H1 (cell line): ENCODE results near the gene TSC1. TPM values are rescaled to one million over a fixed set of nuclear protein-coding genes. Genes with fewer than 3 reads are reported as not detected.
"Not testable (repeated sequence)": the region's sequence is repeated elsewhere in the genome, so short reads cannot be mapped to it uniquely, and the experiment has no call there.

Experiments
- CTCF ChIA-PET: fragments of 300-600 bp; sonication (Branson Sonifier 250); formaldehyde crosslinking; loops from one replicate; lab custom pipeline; 2021; ENCODE audit not compliant: partially characterized antibody; lab: Charles Lee
- POLR2A ChIA-PET: fragments of 300-600 bp; sonication (Branson Sonifier 250); formaldehyde crosslinking; loops from one replicate; lab custom pipeline; 2021; ENCODE audit warnings: inconsistent platforms; ENCODE audit not compliant: partially characterized antibody; lab: Charles Lee
- DNase-seq, 2 experiments: peaks; one replicate each; pipeline versions ENCODE4 v3.0.0 to v3.0.0-alpha.2; 2010 to 2022; ENCODE audit warnings: low spot score in 2 of 2, low read depth in 1 of 2, mixed read lengths in 1 of 2
- FAIRE-seq: peaks from 2 replicates; lab custom pipeline; 2011; peaks lifted over from hg19 to GRCh38; lab: Jason Lieb, UNC
- H2AFZ ChIP-seq: 2 replicates; pipeline ENCODE4 v1.8.1; 2012; ENCODE audit warnings: low read length, inconsistent platforms
- H2AK5ac ChIP-seq: 2 replicates; pipeline ENCODE4 v1.6.1; 2013; ENCODE audit warnings: low read depth, low read length
- H2BK120ac ChIP-seq: replicated peaks from 2 replicates; pipeline ENCODE3; 2013; ENCODE audit warnings: low read depth, low read length, inconsistent platforms
- H2BK12ac ChIP-seq: 2 replicates; pipeline ENCODE4 v1.6.1; 2013; ENCODE audit warnings: low read depth, low read length
- H2BK15ac ChIP-seq: 2 replicates; pipeline ENCODE4 v1.6.1; 2013; ENCODE audit warnings: low read length
- H2BK20ac ChIP-seq: 2 replicates; pipeline ENCODE4 v1.6.1; 2013; ENCODE audit warnings: low read length
- H2BK5ac ChIP-seq: 2 replicates; pipeline ENCODE4 v1.6.1; 2013; ENCODE audit warnings: low read depth, low read length
- H3K14ac ChIP-seq: 2 replicates; pipeline ENCODE4 v1.6.1; 2013; ENCODE audit warnings: inconsistent platforms; ENCODE audit not compliant: insufficient read length
- H3K18ac ChIP-seq: 2 replicates; pipeline ENCODE4 v1.6.1; 2013; ENCODE audit warnings: low read length; ENCODE audit errors: extremely low read depth
- H3K23ac ChIP-seq: 2 replicates; pipeline ENCODE4 v1.6.1; 2013; ENCODE audit warnings: inconsistent platforms; ENCODE audit not compliant: insufficient read length
- H3K23me2 ChIP-seq: 2 replicates; pipeline ENCODE4 v1.6.1; 2013; ENCODE audit warnings: low read depth, low read length
- H3K27ac ChIP-seq: 2 replicates; pipeline ENCODE4 v1.6.1; 2011; ENCODE audit warnings: low read depth, low read length, inconsistent platforms
- H3K27me3 ChIP-seq, 4 experiments: replicated peaks in 1 of 4; 1 replicate in 1 of 4; 2 replicates in 3 of 4; pipeline versions ENCODE4 v1.6.1 to v1.8.1; 2011 to 2013; ENCODE audit warnings: low read length in 3 of 4, mild to moderate bottlenecking in 3 of 4, inconsistent platforms in 2 of 4, mixed read lengths in 2 of 4, moderate library complexity in 1 of 4; ENCODE audit not compliant: control insufficient read depth in 3 of 4, insufficient read depth in 3 of 4; ENCODE audit errors: extremely low read depth in 1 of 4
- H3K36me3 ChIP-seq, 4 experiments: 2 replicates each; pipeline versions ENCODE4 v1.6.1 to v1.8.1; 2011 to 2013; ENCODE audit warnings: mild to moderate bottlenecking in 4 of 4, low read length in 3 of 4, moderate library complexity in 2 of 4, control low read depth in 1 of 4, inconsistent platforms in 1 of 4; ENCODE audit not compliant: insufficient read depth in 4 of 4, control insufficient read depth in 2 of 4
- H3K4ac ChIP-seq: replicated peaks from 2 replicates; pipeline ENCODE3; 2013; ENCODE audit warnings: low read length, low read depth, mixed read lengths, inconsistent platforms; ENCODE audit not compliant: insufficient read length
- H3K4me1 ChIP-seq, 4 experiments: replicated peaks in 1 of 4; 1 replicate in 1 of 4; 2 replicates in 3 of 4; pipeline versions ENCODE4 v1.6.1 to v1.8.1; 2011 to 2013; ENCODE audit warnings: low read length in 3 of 4, inconsistent platforms in 2 of 4, mixed read lengths in 1 of 4; ENCODE audit not compliant: insufficient read depth in 4 of 4, control insufficient read depth in 3 of 4
- H3K4me2 ChIP-seq, 2 experiments: 2 replicates each; pipeline versions ENCODE4 v1.6.1 to v1.8.1; 2011 to 2013; ENCODE audit warnings: low read depth in 2 of 2, low read length in 2 of 2, control low read depth in 1 of 2, inconsistent platforms in 1 of 2, mild to moderate bottlenecking in 1 of 2; ENCODE audit not compliant: insufficient read depth in 1 of 2
- H3K4me3 ChIP-seq, 4 experiments: fragments of 200-600, 300-600 bp in 1 of 4; sonication (generic), shearing (Covaris generic), sonication (Bioruptor Twin) in 1 of 4; 2 replicates each; pipeline versions ENCODE4 v1.5.1 to v1.8.1; 2011 to 2016; ENCODE audit warnings: low read length in 4 of 4, low read depth in 3 of 4, control low read depth in 2 of 4, inconsistent platforms in 2 of 4, mild to moderate bottlenecking in 2 of 4, mixed read lengths in 1 of 4, moderate library complexity in 1 of 4; ENCODE audit not compliant: insufficient read depth in 2 of 4; ENCODE audit errors: extremely low read depth in 1 of 4
- H3K56ac ChIP-seq: replicated peaks from 2 replicates; pipeline ENCODE3; 2013; ENCODE audit warnings: low read depth, mild to moderate bottlenecking, mixed read lengths, low read length, inconsistent platforms; ENCODE audit not compliant: insufficient read length
- H3K79me1 ChIP-seq: 2 replicates; pipeline ENCODE4 v1.6.1; 2013; ENCODE audit warnings: low read depth, low read length, control low read depth
- H3K79me2 ChIP-seq, 2 experiments: 2 replicates each; pipeline versions ENCODE4 v1.6.1 to v1.8.1; 2012 to 2013; ENCODE audit warnings: low read length in 2 of 2, mild to moderate bottlenecking in 2 of 2, inconsistent platforms in 1 of 2; ENCODE audit not compliant: insufficient read depth in 2 of 2, control insufficient read depth in 1 of 2
- H3K9ac ChIP-seq, 4 experiments: replicated peaks in 1 of 4; 1 replicate in 1 of 4; 2 replicates in 3 of 4; pipeline versions ENCODE4 v1.6.1 to v1.8.1; 2011 to 2013; ENCODE audit warnings: low read depth in 3 of 4, low read length in 3 of 4, control low read depth in 2 of 4, mild to moderate bottlenecking in 2 of 4, moderate library complexity in 2 of 4, inconsistent platforms in 1 of 4; ENCODE audit errors: extremely low read depth in 1 of 4
- H3K9me3 ChIP-seq, 2 experiments: 2 replicates each; pipeline versions ENCODE4 v1.6.1 to v1.8.1; 2012 to 2013; ENCODE audit warnings: mild to moderate bottlenecking in 2 of 2, moderate library complexity in 2 of 2, control low read depth in 1 of 2, inconsistent platforms in 1 of 2, low read depth in 1 of 2, low read length in 1 of 2, mixed read lengths in 1 of 2; ENCODE audit not compliant: insufficient read depth in 2 of 2
- H4K20me1 ChIP-seq, 2 experiments: replicated peaks in 1 of 2; 2 replicates each; pipeline versions ENCODE3 to v1.8.1; 2011 to 2013; ENCODE audit warnings: inconsistent platforms in 2 of 2, low read length in 2 of 2, mild to moderate bottlenecking in 1 of 2; ENCODE audit not compliant: insufficient read depth in 2 of 2, control insufficient read depth in 1 of 2
- H4K5ac ChIP-seq: 2 replicates; pipeline ENCODE4 v1.6.1; 2013; ENCODE audit warnings: low read length, low read depth, mixed read lengths, inconsistent platforms; ENCODE audit not compliant: insufficient read length
- H4K8ac ChIP-seq: 2 replicates; pipeline ENCODE4 v1.8.0; 2013; ENCODE audit warnings: mild to moderate bottlenecking, moderate library complexity, low read length, inconsistent platforms; ENCODE audit not compliant: insufficient read depth; ENCODE audit errors: extremely low read depth
- H4K91ac ChIP-seq: replicated peaks from 2 replicates; pipeline ENCODE3; 2013; ENCODE audit warnings: low read length, mixed read lengths, inconsistent platforms; ENCODE audit not compliant: insufficient read length
- BRCA1 ChIP-seq: IDR thresholded peaks from 2 replicates; pipeline ENCODE4 v1.6.1; 2012; ENCODE audit warnings: low read depth, low read length, improper control_type of control experiment
- WGBS, 2 experiments: shearing (Covaris generic) in 1 of 2; methylation state at CpG; one replicate each; pipeline versions ENCODE4 v1.1.6 to v1.1.7; 2013 to 2015; ENCODE audit warnings: low lambda C conversion rate in 2 of 2, mixed read lengths in 2 of 2, inconsistent platforms in 1 of 2, low coverage in 1 of 2, missing lambda C conversion rate in 1 of 2; ENCODE audit not compliant: insufficient replicate concordance in 2 of 2, insufficient coverage in 1 of 2, insufficient read length in 1 of 2; ENCODE audit errors: extremely low coverage in 1 of 2, missing lambda C conversion rate in 1 of 2; 5-methylcytosine and 5-hydroxymethylcytosine counted together
- polyA plus RNA-seq, 7 experiments: library from polyadenylated mRNA; depleted of rRNA in 3 of 7; stranded (reverse) in 5 of 7; unstranded in 2 of 7; fragments of >200 nt in 5 of 7; fragments of 200-250 nt in 2 of 7; gene quantifications; 1 replicate in 5 of 7; 2 replicates in 1 of 7; 4 replicates in 1 of 7; pipeline versions ENCODE4 v1.2.1 to v1.2.3, GENCODE V29; 2011 to 2013; ENCODE audit warnings: missing spikeins in 2 of 7, mixed read lengths in 2 of 7
- total RNA-seq: library from RNA; stranded (reverse); fragmentation: NEBNext Ultra II Directional; extraction: Animal tissue kit (Norgen Biotek cat#: 25700); gene quantifications from 2 replicates; pipeline ENCODE4 v1.2.1, GENCODE V29; 2021

TSC1 gene
- total and polyA plus RNA-seq, 2 of the 8 experiments (the other 6 are each of a cell fraction or from before 2014, with no cell fraction given) = 37.2 to 46.0 TPM

GRCh38 chr9:132989998-132990557, 45.7 kb upstream of the TSC1 start:
- H3K79me1 ChIP-seq, H2BK20ac ChIP-seq, H4K91ac ChIP-seq, H2BK12ac ChIP-seq, DNase-seq, H4K5ac ChIP-seq, H2BK120ac ChIP-seq, H2AK5ac ChIP-seq, H3K56ac ChIP-seq, H3K36me3 ChIP-seq, H2BK15ac ChIP-seq, H2BK5ac ChIP-seq, H3K4me2 ChIP-seq, H3K23ac ChIP-seq, H3K27ac ChIP-seq, H4K8ac ChIP-seq, H3K9me3 ChIP-seq, H4K20me1 ChIP-seq, H3K4ac ChIP-seq, H3K23me2 ChIP-seq, H3K4me3 ChIP-seq, H2AFZ ChIP-seq, H3K18ac ChIP-seq, POLR2A ChIA-PET, H3K9ac ChIP-seq, H3K79me2 ChIP-seq, FAIRE-seq, H3K27me3 ChIP-seq, H3K14ac ChIP-seq: not testable (repeated sequence)
- WGBS, 2 experiments = 78% methylated on average over 4 of the region's 4 CpGs; no CpG with 5 or more reads in 1 of the 2 experiments
- TF ChIP-seq BRCA1 = peak; percentile 61; the same call in 1 of the 2 replicates
- CTCF ChIA-PET = interaction anchor here (1.4 to 1.7 kb wide), 2 partner anchors 11 to 19 kb away, joined by 4 to 5 read pairs; no protein-coding TSS in a partner anchor
- peaks cover 0 to 12% (median 5%) of the 10 kb centered on the region in 4 experiments; a peak in 5 of 7 replicates for H3K4me1 ChIP-seq
